B cell (primary cell): ENCODE data around the gene CD58. TPM values are rescaled to one million over a fixed set of nuclear protein-coding genes. Genes with fewer than 3 reads are reported as not detected.

Source experiments
- ATAC-seq: fragments of 200-7000 bp; cut with Tn5 transposase; one replicate; pipeline ENCODE4 v1.10.0; 2021; ENCODE audit warnings: low read depth, mild to moderate bottlenecking, moderate number of reproducible peaks, moderate library complexity
- CTCF ChIA-PET: fragments of 350-600 bp; sonication (Branson Sonifier 250); formaldehyde crosslinking; loops from one replicate; lab custom pipeline; 2021; ENCODE audit warnings: antibody characterized with exemption, inconsistent platforms; lab: Charles Lee
- POLR2A ChIA-PET: fragments of 350-600 bp; sonication (Branson Sonifier 250); formaldehyde crosslinking; loops from one replicate; lab custom pipeline; 2021; ENCODE audit warnings: antibody characterized with exemption; lab: Charles Lee
- DNase-seq: peaks from one replicate; pipeline ENCODE4 v3.0.0; 2013
- H2AFZ ChIP-seq: 2 replicates; pipeline ENCODE4 v1.6.1; 2012; ENCODE audit warnings: mild to moderate bottlenecking, low read depth, low read length; ENCODE audit not compliant: insufficient read depth, poor library complexity, severe bottlenecking
- H3K27ac ChIP-seq, 2 donors: 1 replicate in 1 of 2; 2 replicates in 1 of 2; pipeline ENCODE4 v1.5.1; 2012 to 2013; ENCODE audit warnings: low read length in 2 of 2, mild to moderate bottlenecking in 2 of 2, moderate library complexity in 1 of 2
- H3K27me3 ChIP-seq, 4 experiments: fragments of 200-600 bp in 1 of 4; sonication (generic) in 1 of 4; replicated peaks in 1 of 4; 1 replicate in 2 of 4; 2 replicates in 2 of 4; pipeline versions ENCODE4 v1.6.1 to v1.7.0; 2013 to 2016; ENCODE audit warnings: low read length in 3 of 4, mild to moderate bottlenecking in 2 of 4, mixed read lengths in 1 of 4, moderate library complexity in 1 of 4; ENCODE audit not compliant: insufficient read depth in 4 of 4, control insufficient read depth in 3 of 4; ENCODE audit errors: control extremely low read depth in 1 of 4
- H3K36me3 ChIP-seq, 2 experiments: replicated peaks in 1 of 2; 1 replicate in 1 of 2; 2 replicates in 1 of 2; pipeline versions ENCODE4 v1.6.1 to v1.7.1; 2013; ENCODE audit warnings: low read length in 1 of 2; ENCODE audit not compliant: insufficient read depth in 2 of 2, control insufficient read depth in 1 of 2; ENCODE audit errors: control extremely low read depth in 1 of 2, extremely low read depth in 1 of 2
- H3K4me1 ChIP-seq, 2 donors: fragments of 200-600 bp in 1 of 2; sonication (generic) in 1 of 2; 1 replicate in 1 of 2; 2 replicates in 1 of 2; pipeline versions ENCODE4 v1.5.1 to v1.6.1; 2013 to 2017; ENCODE audit warnings: low read length in 2 of 2; ENCODE audit not compliant: control insufficient read depth in 2 of 2, insufficient read depth in 2 of 2
- H3K4me2 ChIP-seq: replicated peaks from 2 replicates; pipeline ENCODE3; 2012; ENCODE audit warnings: mild to moderate bottlenecking, low read depth, low read length; ENCODE audit not compliant: poor library complexity, severe bottlenecking
- H3K4me3 ChIP-seq, 5 experiments: fragments of 200-600 bp in 1 of 5; sonication (generic) in 1 of 5; 1 replicate in 3 of 5; 2 replicates in 2 of 5; pipeline versions ENCODE4 v1.5.1 to v1.7.0; 2011 to 2016; ENCODE audit warnings: low read length in 4 of 5, mild to moderate bottlenecking in 4 of 5, low read depth in 2 of 5, control low read depth in 1 of 5, moderate library complexity in 1 of 5; ENCODE audit not compliant: insufficient read depth in 1 of 5; ENCODE audit errors: control extremely low read depth in 1 of 5, extremely low read depth in 1 of 5
- H3K79me2 ChIP-seq: fragments of 200-600 bp; sonication (generic); one replicate; pipeline ENCODE4 v1.6.0; 2016; ENCODE audit warnings: low read length; ENCODE audit not compliant: control insufficient read depth, insufficient read depth
- H3K9ac ChIP-seq: fragments of 200-600 bp; sonication (generic); 2 replicates; pipeline ENCODE4 v1.6.1; 2017; ENCODE audit warnings: mild to moderate bottlenecking, low read length, moderate library complexity
- H3K9me3 ChIP-seq, 3 donors: one replicate each; pipeline versions ENCODE4 v1.6.1 to v1.7.1; 2013; ENCODE audit warnings: low read length in 2 of 3; ENCODE audit not compliant: control insufficient read depth in 2 of 3, insufficient read depth in 1 of 3; ENCODE audit errors: control extremely low read depth in 1 of 3
- H4K20me1 ChIP-seq: 2 replicates; pipeline ENCODE4 v1.6.0; 2012; ENCODE audit warnings: mild to moderate bottlenecking, low read length; ENCODE audit not compliant: insufficient read depth, control insufficient read depth, poor library complexity, severe bottlenecking
- H3K27ac Mint-ChIP-seq: one replicate; pipeline ENCODE4 v1.8.0; 2021; ENCODE audit warnings: mixed read lengths
- H3K27me3 Mint-ChIP-seq: one replicate; pipeline ENCODE4 v1.8.0; 2021; ENCODE audit warnings: mixed read lengths
- H3K4me1 Mint-ChIP-seq: one replicate; pipeline ENCODE4 v1.8.0; 2021; ENCODE audit warnings: mixed read lengths
- H3K4me3 Mint-ChIP-seq: one replicate; pipeline ENCODE4 v1.8.0; 2021; ENCODE audit warnings: mixed read lengths
- H3K9me3 Mint-ChIP-seq: one replicate; pipeline ENCODE4 v1.8.0; 2022; ENCODE audit warnings: mixed read lengths; ENCODE audit not compliant: insufficient read depth
- CTCF ChIP-seq: fragments of 200-600 bp; IDR thresholded peaks from one replicate; pipeline ENCODE4 v1.8.0; 2022; ENCODE audit warnings: antibody characterized with exemption, mild to moderate bottlenecking
- EZH2 ChIP-seq: IDR thresholded peaks from 2 replicates; pipeline ENCODE4 v1.6.1; 2012; ENCODE audit warnings: borderline replicate concordance, low read depth, mild to moderate bottlenecking, moderate library complexity, low read length; ENCODE audit not compliant: insufficient read depth, poor library complexity, severe bottlenecking
- WGBS: methylation state at CpG from one replicate; pipeline ENCODE4 v1.1.5; 2013; ENCODE audit warnings: missing lambda C conversion rate; ENCODE audit not compliant: insufficient coverage; 5-methylcytosine and 5-hydroxymethylcytosine counted together
- intact Hi-C: fragments of 100-400 bp; cut with micrococcal nuclease; formaldehyde crosslinking; loops from one replicate; pipeline ENCODE4 v1.10.0; 2022
- polyA plus RNA-seq: library from polyadenylated mRNA; depleted of rRNA; stranded (reverse); fragments of >200 nt; gene quantifications from 2 replicates; pipeline ENCODE4 v1.2.3, GENCODE V29; 2012
- total RNA-seq, 2 donors: library from RNA; stranded (reverse); fragments of 120-200 nt in 1 of 2; gene quantifications; 1 replicate in 1 of 2; 2 replicates in 1 of 2; pipeline versions ENCODE4 v1.2.3 to v1.2.4, GENCODE V29; 2013 to 2022

Gene CD58
- total and polyA plus RNA-seq, 2 donors (not counting 1 experiment from before 2014, with no cell fraction given) = 12.3 to 47.6 TPM

GRCh38 chr1:116495535-116495934 lies 75.3 kb downstream of the CD58 start:
- Histone ChIP-seq H3K36me3 (no peaks in the 10 kb centered on the region), H4K20me1 (no peaks in the 10 kb centered on the region), H3K79me2 (no peaks in the 10 kb centered on the region), H2AFZ (no peak overlapping the region), H3K9ac (no peak overlapping the region), H3K27ac (no peak overlapping the region), H3K4me3 (no peak overlapping the region), H3K27me3 (no peaks in the 10 kb centered on the region), H3K4me2 (no peak overlapping the region), H3K9me3 (no peaks in the 10 kb centered on the region), H3K4me1 (peaks cover 0 to 4% of the 10 kb centered on the region in 2 donors)
- H3K9me3 Mint-ChIP-seq = no peaks in the 10 kb centered on the region
- ChIA-PET POLR2A (no interaction called here), CTCF (interaction anchor here (6.5 to 7.7 kb wide), 2 partner anchors 11 to 356 kb away, joined by 115 to 127 read pairs; no protein-coding TSS in a partner anchor)
- WGBS = 93% methylated on average over 4 of the region's 4 CpGs
- peaks cover 3% of the 10 kb centered on the region for H3K4me1 Mint-ChIP-seq
- no peak overlapping the region for H3K4me3 Mint-ChIP-seq
- no peak for TF ChIP-seq EZH2
- TF ChIP-seq CTCF = no peak
- DNase-seq = no peak
- no peak for ATAC-seq
- no peaks in the 10 kb centered on the region for H3K27me3 Mint-ChIP-seq
- intact Hi-C loops = no loop called here
- no peak overlapping the region for H3K27ac Mint-ChIP-seq

- no peak overlapping the region for H3K4me3 ChIP-seq
Measured at GRCh38 chr1:116494745-116495144, 76.1 kb downstream of the CD58 start.

More at GRCh38 chr1:116494745-116495144, 76.1 kb downstream of the CD58 start:
- H3K4me2 ChIP-seq = no peak overlapping the region
- peaks cover 3% of the 10 kb centered on the region for H3K4me1 Mint-ChIP-seq
- H3K4me3 Mint-ChIP-seq = no peak overlapping the region
- peaks cover 0 to 4% of the 10 kb centered on the region in 2 donors for H3K4me1 ChIP-seq
- H3K27me3 ChIP-seq = no peaks in the 10 kb centered on the region
- DNase-seq (no peak), ATAC-seq (no peak)
- WGBS = 93% methylated on average over 2 of the region's 2 CpGs
- no peaks in the 10 kb centered on the region for H3K27me3 Mint-ChIP-seq
- H3K9ac ChIP-seq = no peak overlapping the region
- no peaks in the 10 kb centered on the region for H3K9me3 ChIP-seq
- H2AFZ ChIP-seq = no peak overlapping the region
- H3K36me3 ChIP-seq = no peaks in the 10 kb centered on the region
- H4K20me1 ChIP-seq = no peaks in the 10 kb centered on the region
- intact Hi-C loops = no loop called here
- H3K79me2 ChIP-seq = no peaks in the 10 kb centered on the region
- no peak overlapping the region for H3K27ac Mint-ChIP-seq
- ChIA-PET POLR2A (no interaction called here), CTCF (interaction anchor here (1.3 to 13.9 kb wide), 4 partner anchors 10 to 355 kb away, joined by 3 to 578 read pairs (median 121); no protein-coding TSS in a partner anchor)
- H3K9me3 Mint-ChIP-seq = no peaks in the 10 kb centered on the region
- TF ChIP-seq CTCF = no peak
- TF ChIP-seq EZH2 = no peak
- H3K27ac ChIP-seq = no peak overlapping the region
